Jurkat, Clone E6-1 (cell line): ENCODE results near the gene TP63.

Experiments
- DNase-seq: peaks from one replicate; pipeline ENCODE4 v3.0.0-alpha.2; 2011; ENCODE audit warnings: low read depth, low spot score
- H3K4me3 ChIP-seq: 2 replicates; pipeline ENCODE4 v1.5.1; 2011; ENCODE audit warnings: mild to moderate bottlenecking, low read length, control low read depth, moderate library complexity

Gene TP63

DNA sequence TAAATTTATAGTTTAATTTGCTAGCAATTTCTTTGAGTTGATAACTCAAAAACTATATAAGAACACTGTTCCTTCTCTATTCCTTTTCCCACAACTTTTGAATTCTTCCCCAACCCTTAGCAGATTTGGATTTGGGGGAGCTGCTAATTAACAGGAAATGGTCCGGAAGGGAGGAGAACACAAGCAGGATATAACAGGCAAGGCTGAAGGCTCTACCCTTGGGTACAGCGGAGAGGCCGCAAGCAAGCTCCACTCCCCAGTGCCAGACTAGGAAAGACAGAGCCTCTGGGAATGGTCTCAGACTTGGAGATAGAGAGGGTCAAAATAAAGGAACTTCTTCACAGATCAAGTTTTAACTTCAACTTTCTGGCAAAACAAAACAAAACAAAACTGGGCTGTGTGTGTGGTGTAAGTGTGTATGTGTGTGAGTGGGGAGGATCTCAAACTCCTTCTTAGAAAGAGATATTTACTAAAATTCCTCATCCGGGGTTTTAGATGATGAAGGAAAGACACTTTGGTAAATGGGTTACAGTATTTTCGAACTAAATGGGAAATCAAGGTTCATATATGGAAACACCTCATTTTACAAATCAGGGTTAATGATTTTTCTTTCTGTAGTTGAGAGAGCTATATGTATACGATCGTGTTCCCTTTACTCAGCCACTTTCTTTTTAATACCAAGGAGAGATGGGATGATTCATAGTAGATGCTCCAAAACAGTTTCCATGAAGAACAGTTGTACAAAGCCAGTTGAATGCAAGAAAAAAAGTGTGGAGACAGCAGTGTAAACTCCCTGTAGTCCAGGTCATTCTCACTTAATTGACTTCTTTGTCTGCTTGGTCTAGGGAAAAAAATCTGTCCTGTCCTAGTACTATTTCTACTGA, 161.1 kb downstream of the TP63 start:
- H3K4me3 ChIP-seq, result no peak overlapping the region
- DNase-seq, result no peak

DNA sequence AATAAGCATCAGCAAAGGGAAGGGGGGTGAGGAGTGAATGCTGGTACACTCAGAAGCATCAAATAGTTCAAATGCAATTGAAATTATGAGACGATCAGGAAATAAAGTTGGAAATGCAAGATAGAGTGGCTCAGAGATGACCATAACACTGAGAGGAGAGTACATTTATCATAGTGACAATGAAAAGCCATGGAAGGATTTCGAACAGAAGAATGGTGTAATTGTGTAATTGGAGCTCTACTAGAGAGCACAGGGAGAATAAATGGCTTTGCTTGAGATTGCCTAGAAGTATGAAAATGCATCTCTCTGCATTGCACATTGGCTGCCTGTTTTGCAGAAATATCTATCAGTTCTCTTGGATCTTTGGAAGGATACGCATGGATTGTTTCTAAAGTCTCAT, 163.3 kb downstream of the TP63 start:
- H3K4me3 ChIP-seq, result no peak overlapping the region
- no peak for DNase-seq

DNA sequence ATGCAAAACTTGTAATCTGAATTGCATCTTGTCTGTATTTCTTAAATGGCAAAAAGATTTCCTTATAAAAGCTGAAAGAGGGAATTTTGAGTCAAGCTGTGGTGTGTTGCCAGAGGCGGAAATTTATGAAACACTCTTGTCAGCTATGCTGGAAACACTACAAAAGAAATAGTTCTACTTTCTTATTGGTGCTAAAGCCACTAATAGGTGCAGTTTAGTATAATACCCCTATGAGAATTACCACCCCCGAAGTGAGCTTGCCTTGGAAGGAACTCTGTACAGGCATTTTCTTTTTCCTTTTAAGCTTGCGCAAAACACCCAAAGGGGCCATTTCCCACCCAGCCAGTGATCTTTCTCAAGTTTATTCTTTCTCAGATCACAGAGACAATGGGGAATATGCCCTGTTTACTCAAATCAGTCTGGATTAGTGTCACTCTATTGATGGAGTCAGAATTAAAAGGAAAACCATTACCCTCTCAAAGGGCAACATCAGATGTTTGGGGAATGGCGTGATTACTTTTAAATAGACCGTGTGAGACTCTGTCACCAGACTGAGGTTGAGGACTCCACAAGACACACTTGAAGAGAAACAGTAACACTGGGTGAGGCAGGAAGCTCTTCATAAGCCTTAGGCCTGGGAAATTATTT, 166.0 kb downstream of the TP63 start:
- DNase-seq, result no peak

GRCh38 chr3:189799366-189799765, 168.2 kb downstream of the TP63 start:
- H3K4me3 ChIP-seq, result no peak overlapping the region
- no peak for DNase-seq

More for the DNA sequence above, 166.0 kb downstream of the TP63 start:
- H3K4me3 ChIP-seq, result no peak overlapping the region

- DNase-seq, result no peak
- no peak overlapping the region for H3K4me3 ChIP-seq
Measured at GRCh38 chr3:189800436-189800835, 169.2 kb downstream of the TP63 start.

- no peak for DNase-seq
- H3K4me3 ChIP-seq, result no peak overlapping the region
Measured at GRCh38 chr3:189803254-189803653, 172.1 kb downstream of the TP63 start.

DNA sequence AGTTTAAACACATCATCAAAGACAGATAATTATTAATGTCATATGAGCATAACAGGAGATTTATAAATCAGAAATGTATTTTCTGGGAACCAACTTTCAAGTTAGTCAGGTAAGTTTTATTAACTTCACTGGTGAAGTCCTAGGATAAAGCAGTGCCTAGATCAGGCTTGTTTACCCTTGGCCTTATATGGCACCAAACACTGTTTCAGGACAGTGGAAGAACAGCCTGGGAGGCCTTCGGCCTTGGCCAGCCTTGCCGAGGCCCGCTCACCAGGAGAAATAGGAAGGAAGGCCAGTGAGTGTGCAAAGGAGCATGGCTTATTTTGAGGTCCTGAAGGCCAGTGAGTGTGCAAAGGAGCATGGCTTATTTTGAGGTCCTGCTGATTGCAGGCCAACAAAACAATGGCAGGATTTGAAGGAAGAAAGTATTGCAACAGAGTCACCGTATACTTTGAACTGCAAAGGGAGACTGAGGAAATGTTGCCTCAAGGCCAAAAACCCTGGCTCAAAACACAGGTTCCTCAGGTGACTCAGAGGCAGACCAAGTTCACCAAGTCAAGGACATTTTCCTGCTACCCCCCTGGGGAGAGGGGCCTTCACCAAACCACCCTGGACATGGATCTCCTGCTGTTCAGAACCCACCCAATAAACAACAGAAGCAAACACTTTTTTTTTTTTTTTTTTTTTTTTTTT, 174.3 kb downstream of the TP63 start:
- H3K4me3 ChIP-seq, result no peak overlapping the region
- DNase-seq, result no peak

DNA sequence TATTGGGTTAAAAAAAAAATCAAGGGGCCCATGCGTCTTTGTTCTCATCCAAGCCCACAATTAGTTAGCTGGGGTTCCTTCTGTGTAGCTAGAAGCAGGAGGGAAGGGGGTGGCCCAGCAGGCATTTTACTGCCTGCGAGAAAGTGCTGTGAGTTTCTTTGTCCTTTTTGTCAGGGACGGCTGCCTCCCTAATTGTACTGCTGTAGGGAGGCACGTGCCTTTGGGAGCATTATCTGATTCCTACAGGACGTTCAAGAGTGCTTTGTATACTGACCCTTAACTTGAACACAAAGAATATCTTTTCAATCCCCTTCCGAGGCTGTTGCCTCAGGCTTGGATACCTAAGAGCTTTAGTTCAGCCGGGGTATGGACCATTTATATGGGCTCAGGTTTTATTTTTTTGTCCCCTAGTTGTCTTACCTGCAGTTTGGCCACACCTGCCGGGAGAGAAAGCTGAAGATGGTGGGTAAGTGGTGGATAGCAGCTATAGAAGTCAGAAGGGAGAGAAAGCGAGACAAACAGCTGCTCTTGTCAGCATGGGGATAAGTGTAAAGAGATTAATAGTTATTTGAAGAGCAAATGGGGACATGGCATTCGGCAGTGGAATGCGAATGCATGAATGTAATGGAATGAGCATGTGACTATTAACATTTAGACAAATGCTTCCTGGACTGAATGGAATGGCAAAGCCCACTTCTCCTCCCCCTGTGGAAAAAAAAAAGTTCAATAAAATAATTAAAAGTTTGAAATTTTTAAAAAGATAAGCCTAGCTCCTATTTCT, 175.2 kb downstream of the TP63 start:
- H3K4me3 ChIP-seq, result no peak overlapping the region
- DNase-seq, result no peak

- no peak for DNase-seq
- H3K4me3 ChIP-seq, result no peak overlapping the region
Measured at GRCh38 chr3:189808246-189809007, 177.2 kb downstream of the TP63 start.

GRCh38 chr3:189809583-189809982, 178.4 kb downstream of the TP63 start:
- H3K4me3 ChIP-seq, result no peak overlapping the region

GRCh38 chr3:189812806-189813465, 181.7 kb downstream of the TP63 start:
- H3K4me3 ChIP-seq, result no peak overlapping the region

More at GRCh38 chr3:189809583-189809982, 178.4 kb downstream of the TP63 start:
- no peak for DNase-seq

GRCh38 chr3:189813647-189814240, 182.6 kb downstream of the TP63 start:
- no peak overlapping the region for H3K4me3 ChIP-seq
- no peak for DNase-seq

More at GRCh38 chr3:189812806-189813465, 181.7 kb downstream of the TP63 start:
- no peak for DNase-seq

DNA sequence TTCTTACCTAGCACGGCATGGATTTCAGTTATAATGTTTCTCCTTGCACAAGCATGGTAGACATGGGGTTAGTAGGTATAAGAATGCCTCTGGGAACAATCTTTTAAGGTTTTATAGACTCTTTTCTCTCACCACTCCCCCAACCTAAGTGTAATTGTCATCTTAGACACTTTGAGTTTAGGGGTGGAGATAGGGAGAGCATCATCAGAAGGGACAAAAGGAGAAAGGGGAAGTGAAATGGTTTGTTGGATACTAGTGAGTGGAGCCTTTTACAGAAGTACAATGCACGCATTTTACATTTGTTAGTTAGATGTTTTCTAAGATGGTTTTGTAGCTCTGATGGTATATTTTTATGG, 189.2 kb downstream of the TP63 start:
- no peak for DNase-seq
- H3K4me3 ChIP-seq, result no peak overlapping the region

- no peak for DNase-seq
- H3K4me3 ChIP-seq, result no peak overlapping the region
Measured at GRCh38 chr3:189821262-189821661, 190.1 kb downstream of the TP63 start.

DNA sequence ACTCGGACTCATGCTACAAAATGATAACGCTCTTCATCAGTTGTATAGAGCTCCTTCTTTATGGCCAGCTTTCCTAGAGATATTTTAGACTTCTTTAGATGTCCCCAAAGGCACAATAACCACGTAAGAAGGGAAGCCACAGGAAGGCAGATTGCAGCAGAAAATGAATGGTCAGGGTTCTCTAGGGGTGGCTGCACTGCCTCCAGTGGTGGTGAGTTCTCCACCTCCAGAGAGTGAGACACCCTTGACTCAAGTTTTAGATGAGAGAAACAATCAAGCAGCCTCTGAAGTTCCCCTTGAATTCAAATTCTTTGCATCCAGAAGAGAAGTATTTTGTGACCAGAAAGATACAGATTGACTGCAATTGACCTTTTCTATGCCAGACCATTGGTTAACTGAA, 191.5 kb downstream of the TP63 start:
- DNase-seq, result no peak
- no peak overlapping the region for H3K4me3 ChIP-seq

GRCh38 chr3:189824629-189825312, 193.6 kb downstream of the TP63 start:
- no peak for DNase-seq

DNA sequence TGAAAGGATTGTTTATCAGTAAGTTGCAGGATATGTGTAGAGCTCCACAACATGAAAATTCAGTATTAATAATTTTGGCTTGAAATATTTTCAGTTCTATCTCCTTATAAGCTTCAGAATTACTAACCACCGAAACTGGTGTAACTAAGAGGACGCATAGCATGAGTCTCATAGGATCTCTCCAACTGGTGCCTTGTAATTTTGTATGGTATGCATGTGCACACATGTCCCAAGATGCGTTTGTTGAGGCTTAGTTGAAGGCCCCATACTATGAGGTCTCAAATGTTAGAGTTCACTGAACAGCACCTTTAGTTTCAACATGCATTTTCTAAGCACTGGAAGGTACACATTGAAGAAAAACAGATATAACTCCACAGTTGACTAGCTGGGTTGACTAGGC, 195.4 kb downstream of the TP63 start:
- no peak for DNase-seq
- H3K4me3 ChIP-seq, result no peak overlapping the region

More at GRCh38 chr3:189824629-189825312, 193.6 kb downstream of the TP63 start:
- H3K4me3 ChIP-seq, result no peak overlapping the region
